ENCODE measurements around the gene CHAT.

CHAT gene

DNA sequence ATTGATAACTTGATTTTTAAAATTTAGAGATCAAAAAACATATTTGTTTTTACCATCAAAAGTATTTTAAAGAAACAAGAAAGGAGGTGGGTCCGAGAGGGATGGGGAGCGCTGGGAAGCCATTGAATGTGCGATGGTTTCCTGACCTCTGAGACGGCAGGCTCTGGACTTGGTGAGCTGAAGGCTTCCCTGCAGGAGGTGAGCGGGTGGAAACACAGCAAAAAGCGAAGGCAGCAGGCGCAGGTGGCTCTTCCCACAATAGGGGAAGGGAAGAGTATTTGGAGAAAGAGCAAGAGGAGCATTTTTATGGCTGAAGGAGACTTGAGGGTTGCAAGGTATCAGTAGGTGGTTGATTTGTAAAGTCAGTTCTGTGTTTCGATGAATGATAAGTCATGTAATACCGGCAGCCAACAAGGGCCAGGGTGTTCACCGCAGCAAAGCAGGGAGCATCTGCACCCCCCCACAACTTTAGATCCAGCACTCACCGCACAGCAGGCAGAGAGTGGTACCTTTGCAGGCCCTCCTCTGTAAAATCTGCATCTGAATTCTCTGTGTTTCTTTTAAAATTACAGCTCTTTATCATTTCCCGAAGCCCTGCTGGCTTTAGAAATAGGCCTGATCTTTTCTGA is 76.2 kb downstream of the CHAT start:
- DNase-seq = no peak

DNA sequence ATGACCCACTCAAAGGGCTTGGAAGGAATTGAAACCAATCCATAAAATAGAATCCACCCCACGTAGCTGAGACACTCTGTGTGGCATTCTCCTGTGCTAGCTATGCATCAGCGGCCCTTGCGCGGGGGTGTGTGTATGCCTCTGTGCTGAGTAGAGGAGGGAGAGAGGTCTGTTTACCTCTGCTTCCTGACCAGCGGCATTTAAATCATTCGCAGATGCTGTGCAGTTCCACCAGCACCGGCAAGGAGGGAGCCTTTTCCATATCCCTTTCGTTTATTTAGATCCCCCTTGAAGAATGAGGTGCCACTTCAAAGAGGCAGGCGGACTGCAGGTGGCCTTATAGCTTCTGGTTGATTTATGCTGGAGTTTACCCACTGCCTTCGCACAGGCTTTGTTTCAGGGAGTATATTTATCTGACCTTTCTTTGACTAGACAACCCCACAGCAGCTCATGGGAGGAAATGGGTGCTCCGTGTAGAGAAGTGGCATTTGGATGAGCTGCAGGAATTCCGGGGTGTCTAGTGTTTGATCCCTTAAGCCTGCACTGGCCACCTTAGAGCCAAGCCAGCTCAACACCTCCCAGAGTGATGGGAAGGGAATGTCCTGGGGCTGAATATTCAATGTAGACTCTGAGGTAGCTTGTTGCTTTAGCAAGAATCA is 77.0 kb downstream of the CHAT start:
- DNase-seq = no peak

GRCh38 chr10:49691588-49691987 is 77.8 kb downstream of the CHAT start:
- no peak for DNase-seq

GRCh38 chr10:49694466-49694865 is 80.6 kb downstream of the CHAT start:
- no peak for DNase-seq

GRCh38 chr10:49696311-49696710 is 82.5 kb downstream of the CHAT start:
- no peak for DNase-seq

DNA sequence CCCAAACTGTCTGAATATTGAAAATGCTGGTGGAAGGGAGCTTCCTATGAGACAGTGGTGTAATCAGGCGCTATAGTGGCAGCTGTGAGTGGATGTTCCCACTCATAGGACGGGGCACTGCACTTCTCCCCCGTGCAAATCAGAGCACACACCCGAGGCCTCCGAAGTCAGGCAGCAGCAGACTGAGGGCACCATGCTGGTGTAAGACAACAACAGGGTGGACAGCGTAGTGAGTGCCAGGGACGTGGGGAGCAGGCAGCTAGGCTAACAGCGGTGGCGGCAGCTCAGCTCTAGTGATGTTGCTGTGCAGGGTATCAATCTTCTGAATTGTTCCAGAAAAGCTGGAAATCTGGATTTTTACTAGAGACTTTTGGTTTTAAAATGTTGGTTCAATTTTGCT is 84.8 kb downstream of the CHAT start:
- DNase-seq = no peak

- no peak for DNase-seq
Observed at GRCh38 chr10:49700211-49700610, 86.4 kb downstream of the CHAT start.

DNA sequence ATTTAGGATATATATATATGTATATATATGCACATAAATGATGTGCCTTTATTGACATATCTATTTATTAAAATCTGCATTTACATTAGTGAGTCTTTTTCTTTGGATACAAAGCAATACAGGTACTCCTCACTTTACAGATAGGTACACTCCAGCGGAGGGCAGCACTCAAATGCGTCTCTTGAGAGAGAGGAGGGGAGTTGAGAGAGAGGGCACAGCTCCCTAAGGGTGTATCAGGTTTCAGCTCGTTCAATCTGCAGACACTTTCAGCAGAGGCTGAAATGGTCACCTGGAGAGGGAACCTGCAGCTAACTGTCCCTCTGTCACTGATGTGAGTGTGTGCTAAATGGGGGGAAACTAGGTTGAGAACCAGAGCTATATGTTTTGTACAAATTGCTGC is 87.2 kb downstream of the CHAT start:
- DNase-seq = no peak

DNA sequence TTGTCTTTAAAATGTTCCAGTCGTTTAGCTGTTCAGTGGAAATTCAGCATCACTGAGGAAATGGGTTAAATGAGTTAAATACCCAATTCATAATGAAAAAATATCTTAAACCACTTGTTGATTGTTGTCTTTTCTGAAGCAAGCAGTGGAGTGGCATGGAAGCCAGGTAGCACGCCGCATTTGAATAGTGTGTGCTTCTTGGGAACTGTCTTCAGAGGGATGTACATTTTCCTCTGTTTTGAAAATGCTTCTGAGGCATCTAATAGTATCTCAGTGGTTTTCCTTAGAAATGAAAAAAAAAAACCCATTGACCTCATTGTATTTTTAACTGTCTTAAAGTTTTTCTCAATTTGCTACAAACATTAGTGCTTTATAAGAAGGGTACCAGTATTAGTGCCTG is 93.7 kb downstream of the CHAT start:
- DNase-seq = no peak

GRCh38 chr10:49709934-49710333 is 96.1 kb downstream of the CHAT start:
- no peak for DNase-seq

DNA sequence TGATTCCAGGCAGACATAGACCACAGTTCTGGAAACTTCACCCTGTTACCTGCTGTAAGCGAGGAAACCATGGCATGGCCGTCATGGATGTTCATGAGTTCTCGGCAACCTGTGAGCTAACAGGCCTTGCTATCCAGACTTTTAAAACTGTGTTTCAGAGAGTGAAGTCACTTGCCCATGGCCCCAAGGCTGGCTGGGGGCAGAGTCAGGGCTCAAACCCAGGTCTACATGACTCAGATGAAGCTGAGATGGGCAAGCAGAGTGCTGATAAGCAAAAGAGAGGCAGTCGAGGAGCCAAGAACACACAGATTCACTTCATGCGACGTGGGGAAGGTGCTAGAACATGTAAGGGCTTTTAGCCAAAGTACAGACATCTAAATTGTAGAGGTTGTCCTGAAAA is 97.1 kb downstream of the CHAT start:
- no peak for DNase-seq

DNA sequence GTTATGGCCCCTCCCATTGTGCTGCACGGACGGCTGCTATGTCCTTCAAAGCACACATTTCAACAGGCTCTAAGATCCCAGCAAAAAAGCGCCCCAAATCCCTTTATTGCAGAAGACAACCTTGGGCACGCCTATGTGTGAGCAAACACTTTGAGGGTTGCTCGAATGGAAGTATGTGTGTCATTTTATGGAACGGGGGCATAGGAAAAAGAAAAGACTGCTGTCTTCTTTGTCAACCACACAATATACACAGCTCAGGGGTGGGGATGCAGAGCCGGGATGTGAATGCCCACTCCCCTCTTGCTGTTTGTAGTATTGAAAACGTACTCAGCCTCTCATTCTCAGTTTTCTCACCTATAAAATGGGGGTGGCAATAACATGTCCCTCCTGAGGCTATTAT is 97.6 kb downstream of the CHAT start:
- no peak for DNase-seq

GRCh38 chr10:49713266-49713665 is 99.4 kb downstream of the CHAT start:
- DNase-seq = no peak

Measured in RPMI8226 (cell line).